Tongue (tissue), 2 donors: ENCODE data around the gene STX4. TPM values are rescaled to one million over a fixed set of nuclear protein-coding genes. Genes with fewer than 3 reads are reported as not detected.
A peak's percentile ranks its signal among the peaks of the same experiment; 100 is the strongest.

Source experiments
- DNase-seq: peaks from one replicate; pipeline ENCODE4 v3.0.0-alpha.2; 2015
- total RNA-seq: library from RNA; depleted of rRNA; stranded (reverse); fragments of >200 nt; gene quantifications from one replicate; pipeline ENCODE4 v1.2.3, GENCODE V29; 2014

STX4 gene
- 26.8 TPM for total RNA-seq

DNA sequence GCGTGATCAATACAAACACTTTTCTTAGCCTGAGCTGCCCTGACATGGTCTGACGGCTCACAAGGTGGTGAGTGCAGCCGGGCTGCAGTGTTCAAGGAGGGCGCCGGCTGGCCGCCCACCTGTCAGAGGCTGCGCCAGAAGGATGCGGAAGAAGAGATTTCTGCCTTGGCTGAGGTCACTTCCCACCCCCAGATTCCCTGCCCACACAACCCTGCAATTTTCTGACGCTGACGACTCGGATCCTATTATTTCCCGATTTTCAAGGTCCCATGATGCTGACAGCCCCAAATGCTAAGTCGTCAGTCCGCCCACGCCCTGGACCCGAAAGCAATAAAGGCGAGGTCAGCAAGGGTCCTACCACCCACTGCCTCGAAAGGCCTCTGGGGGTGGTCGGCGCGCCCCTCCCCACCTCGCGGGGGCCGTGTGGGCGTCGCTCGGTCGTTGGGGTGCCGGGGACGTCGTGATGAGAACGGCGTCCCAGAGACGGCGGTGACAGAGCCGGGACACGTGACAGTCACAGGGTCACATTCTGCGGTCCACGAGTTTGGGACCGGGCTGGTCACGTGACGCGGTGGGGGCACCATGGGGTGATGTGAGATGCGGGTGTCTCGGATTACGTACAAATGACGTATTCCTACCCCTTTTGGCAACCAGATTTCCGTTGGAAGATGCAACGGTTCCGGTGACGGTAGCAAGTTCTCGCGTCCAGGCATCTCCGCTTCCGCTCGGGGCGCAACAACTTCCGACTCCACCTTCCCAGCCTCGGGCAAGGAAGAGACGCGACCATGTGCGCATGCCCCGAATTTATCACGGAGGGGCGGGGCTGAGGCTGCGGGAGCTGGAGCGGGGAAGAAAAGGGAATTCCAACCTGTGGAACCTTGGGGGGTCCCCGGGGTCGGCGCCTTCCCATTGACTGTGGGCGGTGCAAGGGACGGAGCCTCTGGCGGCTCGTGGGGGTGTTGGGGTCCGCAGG lies at the start of gene STX4:
Gene STX4 (plus strand): TSS at position 823 of the 973 bp plus-strand sequence. CDS start 248 bp downstream, outside the sequence.
- peak; percentile 99 for DNase-seq

- DNase-seq: no peak
These were observed 49.3 kb upstream of the STX4 start for GRCh38 chr16:30983898-30984610.

DNA sequence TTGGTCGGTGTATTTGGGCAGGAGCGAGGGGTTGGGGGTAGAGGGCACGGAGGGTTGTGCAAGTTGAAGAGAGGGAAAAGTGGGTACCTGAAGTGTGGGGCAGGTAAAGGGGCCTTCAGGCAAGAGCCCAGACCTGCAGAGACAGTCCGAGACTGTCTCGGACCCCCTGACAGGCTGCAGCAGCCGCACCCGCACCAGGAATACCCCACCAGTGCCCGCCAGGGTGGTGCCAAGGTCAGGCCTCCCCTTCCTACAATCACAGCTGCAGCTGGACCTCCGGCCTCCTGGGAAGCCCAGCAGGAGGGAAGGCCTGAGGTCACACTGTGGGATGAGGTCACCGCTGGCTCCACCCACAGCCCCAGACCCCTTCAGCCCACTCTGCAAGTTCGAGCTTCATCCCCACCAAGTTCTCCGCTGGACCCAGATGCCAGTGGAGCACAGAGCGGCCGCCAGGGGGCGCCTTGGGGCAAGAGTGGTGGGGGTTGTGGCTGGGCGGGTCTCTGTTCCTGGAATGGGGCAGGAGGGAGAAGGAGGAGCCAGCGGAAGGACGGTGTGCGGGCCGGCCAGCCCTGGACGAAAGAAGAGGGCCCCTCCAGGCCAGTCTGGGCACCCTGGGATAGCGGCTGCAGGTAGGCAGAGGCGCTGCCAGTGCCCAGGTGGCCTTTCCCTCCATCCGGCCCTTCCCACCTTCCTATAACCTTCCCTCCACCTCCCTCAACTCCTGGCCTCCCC lies 48.5 kb upstream of the STX4 start, which contains the start of gene HSD3B7:
Gene HSD3B7 (plus strand): TSS at position 539 of the 732 bp plus-strand sequence. CDS start 452 bp downstream, outside the sequence.
- DNase-seq: peak; percentile 93

GRCh38 chr16:30985401-30986128 lies 47.8 kb upstream of the STX4 start:
- peak; percentile 69 for DNase-seq

DNA sequence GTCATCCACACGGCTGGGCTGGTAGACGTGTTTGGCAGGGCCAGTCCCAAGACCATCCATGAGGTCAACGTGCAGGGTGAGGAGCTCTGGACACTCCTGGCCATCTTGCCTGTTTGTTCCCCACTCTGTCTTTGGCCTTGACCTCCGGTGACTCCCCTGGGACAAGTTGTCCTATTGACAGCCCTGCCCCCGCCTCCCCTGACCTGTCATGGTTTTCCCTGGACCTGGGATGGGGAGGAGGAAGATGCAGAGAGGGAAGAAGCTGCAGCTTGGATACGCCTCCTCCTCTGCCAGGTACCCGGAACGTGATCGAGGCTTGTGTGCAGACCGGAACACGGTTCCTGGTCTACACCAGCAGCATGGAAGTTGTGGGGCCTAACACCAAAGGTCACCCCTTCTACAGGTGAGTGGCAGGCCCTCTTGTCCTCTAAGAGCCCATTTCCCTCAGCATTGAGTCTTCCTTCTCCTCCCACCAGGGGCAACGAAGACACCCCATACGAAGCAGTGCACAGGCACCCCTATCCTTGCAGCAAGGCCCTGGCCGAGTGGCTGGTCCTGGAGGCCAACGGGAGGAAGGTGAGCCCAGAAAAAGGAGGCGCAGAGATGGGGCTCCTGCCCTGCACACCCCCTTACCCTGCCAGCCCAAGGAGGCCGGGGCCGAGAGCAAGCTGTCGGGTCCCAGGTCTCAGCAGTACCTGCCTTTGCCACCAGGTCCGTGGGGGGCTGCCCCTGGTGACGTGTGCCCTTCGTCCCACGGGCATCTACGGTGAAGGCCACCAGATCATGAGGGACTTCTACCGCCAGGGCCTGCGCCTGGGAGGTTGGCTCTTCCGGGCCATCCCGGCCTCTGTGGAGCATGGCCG lies 47.0 kb upstream of the STX4 start:
- DNase-seq: no peak

DNA sequence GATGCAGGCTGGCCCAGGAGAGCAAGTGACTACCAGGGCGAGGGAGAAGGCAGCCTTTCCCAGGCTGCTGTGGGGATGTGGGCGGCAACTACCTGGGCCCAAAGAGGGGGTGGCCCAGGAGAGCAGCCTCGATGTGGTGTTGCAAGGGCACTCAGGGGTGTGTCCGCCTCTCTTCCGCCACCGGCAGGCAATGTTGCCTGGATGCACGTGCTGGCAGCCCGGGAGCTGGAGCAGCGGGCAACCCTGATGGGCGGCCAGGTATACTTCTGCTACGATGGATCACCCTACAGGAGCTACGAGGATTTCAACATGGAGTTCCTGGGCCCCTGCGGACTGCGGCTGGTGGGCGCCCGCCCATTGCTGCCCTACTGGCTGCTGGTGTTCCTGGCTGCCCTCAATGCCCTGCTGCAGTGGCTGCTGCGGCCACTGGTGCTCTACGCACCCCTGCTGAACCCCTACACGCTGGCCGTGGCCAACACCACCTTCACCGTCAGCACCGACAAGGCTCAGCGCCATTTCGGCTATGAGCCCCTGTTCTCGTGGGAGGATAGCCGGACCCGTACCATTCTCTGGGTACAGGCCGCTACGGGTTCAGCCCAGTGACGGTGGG lies 45.7 kb upstream of the STX4 start:
- DNase-seq: no peak

DNA sequence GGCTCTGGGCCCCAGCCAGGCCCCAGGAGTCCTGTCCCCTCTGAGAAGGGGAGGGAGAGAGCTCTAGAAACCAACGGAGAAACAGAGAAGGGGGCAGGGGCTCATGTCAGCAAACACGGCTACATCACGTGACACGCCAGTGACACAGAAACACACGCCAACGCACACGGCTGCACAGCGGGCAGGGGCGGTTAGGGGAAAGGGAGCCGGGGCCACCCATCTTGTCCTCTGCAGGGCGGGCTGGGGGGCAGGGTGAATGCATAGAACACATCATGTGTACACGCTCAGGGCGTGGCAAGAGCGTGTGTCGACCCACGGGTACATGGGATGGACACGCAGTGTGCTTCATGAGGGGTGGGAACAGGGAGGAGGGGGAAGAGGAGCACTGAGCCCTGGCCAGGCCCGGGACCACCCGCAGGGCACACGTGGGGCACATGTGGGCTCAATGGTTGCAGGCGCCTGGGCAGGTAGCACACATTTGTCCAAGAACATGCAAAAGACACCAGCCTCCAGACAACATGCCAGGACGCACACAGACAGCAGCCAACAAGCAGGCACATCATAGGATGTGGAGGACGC lies 43.8 kb upstream of the STX4 start:
- no peak for DNase-seq

- DNase-seq: no peak
These were observed 43.3 kb upstream of the STX4 start for GRCh38 chr16:30990105-30990504.

GRCh38 chr16:30991052-30991451 lies 42.3 kb upstream of the STX4 start:
- DNase-seq: no peak

DNA sequence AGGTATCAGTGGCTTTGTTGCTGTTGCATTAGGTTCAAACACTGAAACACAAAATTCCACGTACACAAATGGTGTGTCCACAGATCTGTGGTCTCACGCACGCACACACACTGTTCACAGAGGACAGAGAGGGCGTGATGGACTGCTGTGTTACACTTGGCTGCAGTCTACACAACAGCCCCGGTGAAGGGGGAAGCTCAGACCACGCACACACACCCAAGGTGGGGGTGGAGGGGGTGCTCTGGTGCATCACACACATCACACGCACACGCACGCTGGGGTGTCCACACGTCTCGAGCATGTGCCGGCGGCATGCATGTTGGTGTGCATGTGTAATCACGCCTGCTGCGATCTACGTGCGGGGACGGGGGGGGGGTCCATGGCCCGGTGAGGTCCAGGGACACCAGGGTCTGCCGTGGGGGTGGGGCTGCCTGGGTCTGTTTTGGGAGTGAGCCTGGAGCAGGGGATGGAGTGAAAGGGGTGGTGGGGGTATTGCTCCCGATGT lies 41.0 kb upstream of the STX4 start:
- DNase-seq: no peak

GRCh38 chr16:30992931-30993816 lies 40.2 kb upstream of the STX4 start:
- no peak for DNase-seq

- DNase-seq: no peak
These were observed 37.4 kb upstream of the STX4 start for GRCh38 chr16:30995927-30996323.

- peak; percentile 31 for DNase-seq
These were observed 36.9 kb upstream of the STX4 start for GRCh38 chr16:30996324-30996984.

- peak; percentile 74 for DNase-seq
These were observed 36.2 kb upstream of the STX4 start for GRCh38 chr16:30996985-30997724.

DNA sequence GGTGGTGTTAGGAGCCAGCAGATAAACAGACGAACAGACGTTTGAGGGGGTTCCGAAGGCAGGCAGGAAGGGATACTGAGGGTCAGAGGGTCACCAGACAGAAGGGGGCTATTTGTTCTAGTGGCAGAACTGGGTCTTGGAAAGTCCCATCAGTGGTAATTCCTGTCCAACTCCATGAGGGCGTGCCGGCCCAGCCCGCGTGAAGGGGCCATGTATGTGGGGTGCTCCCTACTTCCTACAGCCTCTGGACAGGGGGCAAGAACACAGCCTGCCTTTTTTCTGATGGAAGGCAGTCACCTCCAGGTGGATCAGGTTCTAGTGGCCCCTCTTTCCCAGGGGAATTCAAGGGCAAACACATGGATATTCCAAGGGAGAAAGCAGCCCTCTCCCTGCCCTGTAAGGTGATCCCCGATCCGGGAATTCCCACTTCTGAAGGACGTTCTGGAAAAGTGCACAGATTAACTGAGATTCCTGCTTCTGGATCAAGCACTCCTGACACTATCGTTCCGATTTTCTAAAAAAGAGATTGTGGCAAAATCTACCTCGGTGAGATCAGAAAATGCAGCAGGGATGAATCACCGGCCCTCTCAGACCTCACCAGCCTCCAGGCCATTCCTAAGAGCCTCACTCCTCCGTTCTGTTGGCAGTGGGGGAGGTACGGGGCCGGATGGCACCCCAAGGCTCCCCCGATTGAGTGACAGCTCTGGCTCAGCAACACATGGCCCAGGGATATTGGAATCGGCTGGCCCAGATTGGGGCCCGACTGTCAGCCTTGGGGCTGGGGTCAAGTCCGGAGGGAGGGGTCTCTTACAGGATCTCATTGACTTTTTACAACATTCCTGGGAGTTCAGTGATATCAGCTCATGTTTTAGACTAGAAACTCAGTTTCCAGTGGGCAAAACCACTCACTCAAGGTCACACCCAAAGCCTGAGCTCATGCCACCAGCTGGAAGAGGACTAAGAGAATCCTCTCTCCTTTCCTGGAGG lies 35.3 kb upstream of the STX4 start:
- DNase-seq: no peak
